ENCODE results near the gene CCDC184.
"Not testable (repeated sequence)": the region's sequence is repeated elsewhere in the genome, so short reads cannot be mapped to it uniquely, and the experiment has no call there.

Gene CCDC184

DNA sequence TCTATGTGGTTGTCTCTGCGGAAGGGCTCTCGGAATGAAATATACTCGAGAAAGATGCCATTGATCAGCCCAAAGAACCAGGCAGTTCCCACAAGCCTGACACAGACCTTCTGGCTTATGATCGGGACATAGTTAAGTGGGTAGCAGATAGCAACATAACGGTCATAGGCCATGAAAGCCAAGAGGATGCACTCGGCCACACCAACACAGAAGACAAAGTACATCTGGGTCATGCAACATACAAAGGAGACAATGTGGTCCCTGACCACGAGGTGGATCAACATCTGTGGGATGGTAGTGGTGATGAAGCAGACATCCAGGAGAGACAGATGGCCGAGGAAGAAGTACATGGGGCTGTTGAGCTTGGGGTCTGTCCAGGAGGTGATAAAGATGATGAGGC is 19.3 kb downstream of the CCDC184 start:
- no peak for DNase-seq (ENCODE audit: low read depth in 1 of 2, low spot score in 1 of 2)

DNA sequence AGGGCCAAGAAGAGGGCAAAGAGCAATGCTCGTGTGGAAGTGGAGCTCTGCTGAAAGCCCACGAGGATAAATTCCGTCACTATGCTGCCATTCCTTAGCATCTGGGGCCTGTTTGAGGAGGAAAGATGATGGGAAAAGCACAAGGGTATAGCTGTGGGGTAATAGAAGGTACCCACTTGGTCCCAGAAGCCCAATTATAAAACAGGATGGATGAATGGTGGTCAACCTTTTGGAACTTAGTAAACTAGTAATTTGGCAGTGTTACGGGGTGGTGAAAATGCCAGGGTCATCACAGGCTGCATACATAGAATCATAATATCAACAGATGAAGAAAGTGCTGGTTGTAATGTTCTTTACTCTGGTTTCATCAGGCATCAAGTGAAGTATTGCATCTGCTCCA is 19.7 kb downstream of the CCDC184 start, which contains the start of gene OR10AD1:
OR10AD1 (minus strand) TSS at position 101 of the 400 bp plus-strand sequence; CDS start at position 101, 0 bp downstream.
- DNase-seq (ENCODE audit: low read depth in 1 of 2, low spot score in 1 of 2) = no peak

DNA sequence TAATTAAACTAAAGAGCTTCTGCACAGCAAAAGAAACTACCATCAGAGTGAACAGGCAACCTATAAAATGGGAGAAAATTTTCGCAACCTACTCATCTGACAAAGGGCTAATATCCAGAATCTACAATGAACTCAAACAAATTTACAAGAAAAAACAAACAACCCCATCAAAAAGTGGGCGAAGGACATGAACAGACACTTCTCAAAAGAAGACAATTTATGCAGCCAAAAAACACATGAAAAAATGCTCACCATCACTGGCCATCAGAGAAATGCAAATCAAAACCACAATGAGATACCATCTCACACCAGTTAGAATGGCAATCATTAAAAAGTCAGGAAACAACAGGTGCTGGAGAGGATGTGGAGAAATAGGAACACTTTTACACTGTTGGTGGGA is 26.1 kb downstream of the CCDC184 start:
- DNase-seq (ENCODE audit: low read depth in 1 of 2, low spot score in 1 of 2) = not testable (repeated sequence)

GRCh38 chr12:48216785-48217184 is 33.3 kb downstream of the CCDC184 start:
- no peak for DNase-seq (ENCODE audit: low read depth in 1 of 2, low spot score in 1 of 2)

DNA sequence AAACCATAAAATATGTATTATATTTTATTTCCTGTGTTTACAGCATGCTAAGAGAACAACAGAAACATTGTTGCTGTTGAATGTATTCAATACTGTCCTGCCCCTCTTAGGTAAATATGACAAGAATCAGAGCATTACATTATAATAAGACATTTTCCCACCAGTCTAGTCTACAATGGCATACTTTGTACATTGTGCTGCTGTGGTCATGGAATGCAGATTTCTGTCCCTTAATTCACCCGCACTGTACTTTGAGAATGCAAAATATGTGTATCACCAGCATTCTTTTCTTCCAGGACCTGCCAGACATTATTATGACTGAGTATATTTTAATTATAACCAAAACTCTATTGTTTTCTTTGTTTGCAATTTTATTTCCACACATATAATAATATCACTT is 36.2 kb downstream of the CCDC184 start:
- no peak for DNase-seq (ENCODE audit: low read depth in 1 of 2, low spot score in 1 of 2)

GRCh38 chr12:48220701-48221100 is 37.3 kb downstream of the CCDC184 start:
- no peak for DNase-seq (ENCODE audit: low read depth in 1 of 2, low spot score in 1 of 2)

DNA sequence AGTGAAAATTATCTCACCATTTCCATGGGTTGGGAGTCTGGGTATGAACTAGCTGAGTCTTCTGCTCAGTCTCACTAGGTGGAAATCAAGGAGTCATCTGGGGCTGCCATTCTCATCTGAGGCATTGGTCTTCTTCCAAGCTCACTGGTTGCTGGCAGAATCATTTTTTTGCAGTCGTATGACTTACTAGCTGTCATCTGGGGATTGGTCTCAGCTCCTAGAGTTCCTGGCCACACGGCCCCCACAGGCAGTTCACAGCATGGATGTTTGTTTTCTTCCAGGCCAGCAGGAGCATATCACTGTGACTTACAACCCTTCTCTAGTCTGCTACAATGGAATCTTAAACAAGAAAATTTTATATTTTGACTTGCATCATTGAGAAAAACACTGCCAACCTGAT is 38.2 kb downstream of the CCDC184 start:
- no peak for DNase-seq (ENCODE audit: low read depth in 1 of 2, low spot score in 1 of 2)

DNA sequence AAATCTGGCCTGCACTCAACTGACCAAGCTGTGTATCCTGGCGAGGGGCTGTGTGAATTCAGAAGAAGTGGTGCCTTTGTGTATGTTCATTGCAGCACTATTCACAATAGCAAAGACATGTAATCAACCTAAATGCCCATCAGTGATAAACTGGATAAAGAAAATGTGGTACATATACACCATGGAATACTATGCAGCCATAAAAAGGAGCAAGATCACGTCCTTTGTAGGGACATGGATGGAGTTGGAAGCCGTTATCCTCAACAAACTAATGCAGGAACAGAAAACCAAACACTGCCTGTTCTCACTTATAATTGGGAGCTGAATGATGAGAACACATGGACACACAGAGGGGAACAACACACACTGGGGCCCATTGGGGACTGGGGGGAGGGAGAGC is 41.1 kb downstream of the CCDC184 start:
- DNase-seq (ENCODE audit: low read depth in 1 of 2, low spot score in 1 of 2) = not testable (repeated sequence)

- DNase-seq (ENCODE audit: low read depth in 1 of 2, low spot score in 1 of 2) = not testable (repeated sequence)
These were observed 47.9 kb downstream of the CCDC184 start for GRCh38 chr12:48231169-48231958.
